Gastrocnemius medialis (tissue), 4 donors: ENCODE results near the gene DMGDH.

Experiments used
- CTCF ChIP-seq, 5 experiments: fragments of 450-650 bp in 3 of 5; fragments of 200-600 bp in 2 of 5; sonication (generic) in 2 of 5; IDR thresholded peaks in 4 of 5; conservative IDR thresholded peaks in 1 of 5; 1 replicate in 4 of 5; 2 replicates in 1 of 5; pipeline ENCODE4 v1.5.1; 2016 to 2019; ENCODE audit warnings: antibody characterized with exemption in 5 of 5, mild to moderate bottlenecking in 3 of 5, moderate library complexity in 3 of 5
- POLR2A ChIP-seq, 2 donors: fragments of 450-650 bp; IDR thresholded peaks; one replicate each; pipeline ENCODE4 v1.6.1; 2017; ENCODE audit warnings: antibody characterized with exemption in 2 of 2, mild to moderate bottlenecking in 2 of 2, moderate library complexity in 2 of 2

- TF ChIP-seq CTCF (IDR thresholded peaks at IDR 0.05 in 4 of 5, conservative IDR thresholded peaks at IDR 0.05 in 1 of 5) (no peak), POLR2A (IDR thresholded peaks at IDR 0.05) (no peak)
Observed at GRCh38 chr5:79076819-79077218, 7.3 kb upstream of the DMGDH start.
